KMS-11 (cell line): ENCODE measurements around the gene ARFGAP1.

ENCODE experiments used
- H2AFZ ChIP-seq: fragments of 200-600 bp; sonication (generic); 2 replicates; pipeline ENCODE4 v1.6.1; 2016; ENCODE audit warnings: antibody characterized with exemption, mixed run types, low read depth
- H3K27ac ChIP-seq: fragments of 200-600 bp; sonication (generic); 2 replicates; pipeline ENCODE4 v1.6.1; 2016; ENCODE audit warnings: mild to moderate bottlenecking, mixed run types
- H3K27me3 ChIP-seq: fragments of 200-600 bp; sonication (generic); 2 replicates; pipeline ENCODE4 v1.6.1; 2017; ENCODE audit warnings: mild to moderate bottlenecking, low read depth, mixed run types, moderate library complexity; ENCODE audit not compliant: insufficient read depth
- H3K36me3 ChIP-seq: fragments of 200-600 bp; sonication (generic); 2 replicates; pipeline ENCODE4 v1.6.1; 2017; ENCODE audit warnings: mild to moderate bottlenecking, mixed run types; ENCODE audit not compliant: insufficient read depth
- H3K4me1 ChIP-seq: fragments of 200-600 bp; sonication (generic); 2 replicates; pipeline ENCODE4 v1.6.1; 2016; ENCODE audit warnings: mild to moderate bottlenecking, low read depth, mixed run types; ENCODE audit not compliant: poor library complexity, severe bottlenecking
- H3K4me2 ChIP-seq: fragments of 200-600 bp; sonication (generic); 2 replicates; pipeline ENCODE4 v1.7.0; 2016; ENCODE audit warnings: mild to moderate bottlenecking, mixed run types
- H3K4me3 ChIP-seq: fragments of 200-600 bp; sonication (generic); IDR thresholded peaks from 2 replicates; pipeline ENCODE4 v1.6.1; 2017; ENCODE audit warnings: low read depth, low read length, mixed read lengths; ENCODE audit not compliant: insufficient read depth
- H3K79me2 ChIP-seq: fragments of 200-600 bp; sonication (generic); 2 replicates; pipeline ENCODE4 v1.6.1; 2016; ENCODE audit warnings: low read depth, mixed run types; ENCODE audit not compliant: insufficient read depth
- H3K9ac ChIP-seq: fragments of 200-600 bp; sonication (generic); 2 replicates; pipeline ENCODE4 v1.6.1; 2016; ENCODE audit warnings: mild to moderate bottlenecking, mixed run types
- H4K20me1 ChIP-seq: fragments of 200-600 bp; sonication (generic); 2 replicates; pipeline ENCODE4 v1.6.1; 2016; ENCODE audit warnings: mild to moderate bottlenecking, mixed run types; ENCODE audit not compliant: insufficient read depth
- TF ChIP-seq, protein P1 (sequence below): fragments of 200-600 bp; sonication (generic); conservative IDR thresholded peaks from 2 replicates; pipeline ENCODE4 v1.6.1; 2017; ENCODE audit warnings: low read depth, mild to moderate bottlenecking, antibody characterized with exemption, low read length, moderate library complexity, mixed read lengths

ARFGAP1 gene

DNA sequence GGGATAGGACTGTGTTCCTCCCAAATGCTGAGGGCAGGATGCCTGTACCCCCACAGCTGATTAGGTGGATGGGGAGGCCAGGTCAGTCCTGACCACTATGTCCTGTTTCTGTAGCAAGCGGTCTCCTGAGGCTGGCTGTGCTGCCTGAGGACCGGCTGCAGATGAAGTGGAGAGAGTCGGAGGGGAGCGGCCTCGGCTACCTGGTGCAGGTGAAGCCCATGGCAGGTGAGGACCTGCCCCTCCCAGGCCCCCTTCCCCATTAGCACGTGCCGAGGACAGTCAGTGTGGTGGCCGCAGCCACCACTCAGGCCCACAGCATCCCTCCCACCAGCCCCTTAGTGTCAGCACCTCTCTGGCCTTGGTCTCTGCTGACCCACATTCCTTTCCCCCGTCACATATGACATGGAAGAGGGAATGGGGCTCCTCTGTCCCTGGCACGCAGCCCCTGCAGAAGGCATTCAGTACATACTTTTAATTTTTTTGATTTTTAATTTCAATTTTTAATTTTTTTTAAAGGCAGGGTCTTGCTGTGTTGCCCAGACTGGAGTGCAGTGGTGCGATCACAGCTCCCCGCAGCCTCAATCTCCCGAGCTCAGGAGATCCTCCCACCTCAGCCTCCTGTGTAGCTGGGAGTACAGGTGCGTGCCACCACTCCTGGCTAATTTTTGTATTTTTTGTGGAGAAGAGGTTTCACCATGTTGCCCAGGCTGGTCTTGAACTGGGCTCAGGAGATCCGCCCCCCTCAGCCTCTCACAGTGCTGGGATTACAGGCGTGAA, 25.4 kb downstream of the ARFGAP1 start:
- Histone ChIP-seq H3K4me2 (no peak overlapping the region), H4K20me1 (no peaks in the 10 kb centered on the region), H3K4me1 (no peaks in the 10 kb centered on the region), H3K9ac (no peak overlapping the region), H3K79me2 (no peaks in the 10 kb centered on the region), H3K27ac (no peak overlapping the region), H3K36me3 (no peaks in the 10 kb centered on the region), H2AFZ (no peak overlapping the region), H3K27me3 (peaks cover 97% of the 10 kb centered on the region), H3K4me3 (no peak overlapping the region)
- TF ChIP-seq, protein P1, sequence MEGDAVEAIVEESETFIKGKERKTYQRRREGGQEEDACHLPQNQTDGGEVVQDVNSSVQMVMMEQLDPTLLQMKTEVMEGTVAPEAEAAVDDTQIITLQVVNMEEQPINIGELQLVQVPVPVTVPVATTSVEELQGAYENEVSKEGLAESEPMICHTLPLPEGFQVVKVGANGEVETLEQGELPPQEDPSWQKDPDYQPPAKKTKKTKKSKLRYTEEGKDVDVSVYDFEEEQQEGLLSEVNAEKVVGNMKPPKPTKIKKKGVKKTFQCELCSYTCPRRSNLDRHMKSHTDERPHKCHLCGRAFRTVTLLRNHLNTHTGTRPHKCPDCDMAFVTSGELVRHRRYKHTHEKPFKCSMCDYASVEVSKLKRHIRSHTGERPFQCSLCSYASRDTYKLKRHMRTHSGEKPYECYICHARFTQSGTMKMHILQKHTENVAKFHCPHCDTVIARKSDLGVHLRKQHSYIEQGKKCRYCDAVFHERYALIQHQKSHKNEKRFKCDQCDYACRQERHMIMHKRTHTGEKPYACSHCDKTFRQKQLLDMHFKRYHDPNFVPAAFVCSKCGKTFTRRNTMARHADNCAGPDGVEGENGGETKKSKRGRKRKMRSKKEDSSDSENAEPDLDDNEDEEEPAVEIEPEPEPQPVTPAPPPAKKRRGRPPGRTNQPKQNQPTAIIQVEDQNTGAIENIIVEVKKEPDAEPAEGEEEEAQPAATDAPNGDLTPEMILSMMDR, result no peak

DNA sequence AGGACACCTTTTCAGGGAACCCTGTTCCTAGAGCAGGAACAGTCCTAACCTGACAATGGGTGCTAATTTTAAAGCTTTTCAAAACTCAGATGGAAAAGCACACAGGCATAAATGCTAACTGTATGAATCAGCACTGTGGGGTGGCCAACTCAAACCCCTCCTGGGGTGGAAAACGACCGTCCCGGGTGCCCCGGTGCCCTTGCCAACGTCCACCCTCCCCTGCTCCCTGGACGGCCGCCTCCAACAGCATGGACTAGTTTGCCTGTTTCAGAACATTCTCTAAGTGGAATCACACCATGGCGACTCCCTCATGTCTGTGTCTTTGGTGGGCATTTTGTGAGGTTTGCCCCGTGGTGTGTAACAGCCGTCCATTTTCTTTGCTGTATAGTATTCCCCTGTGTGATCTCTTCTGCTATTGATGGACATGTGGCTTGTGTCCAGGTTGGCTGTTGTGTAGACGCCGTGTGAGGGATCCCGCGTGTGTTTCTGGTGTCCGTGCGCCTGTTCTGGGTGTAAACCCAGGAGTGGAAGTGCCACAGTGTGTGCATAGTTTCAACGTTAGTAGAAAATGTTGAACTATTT, 26.2 kb downstream of the ARFGAP1 start:
- Histone ChIP-seq H3K79me2 (no peaks in the 10 kb centered on the region), H3K36me3 (no peaks in the 10 kb centered on the region), H3K27me3 (peaks cover 88% of the 10 kb centered on the region)

DNA sequence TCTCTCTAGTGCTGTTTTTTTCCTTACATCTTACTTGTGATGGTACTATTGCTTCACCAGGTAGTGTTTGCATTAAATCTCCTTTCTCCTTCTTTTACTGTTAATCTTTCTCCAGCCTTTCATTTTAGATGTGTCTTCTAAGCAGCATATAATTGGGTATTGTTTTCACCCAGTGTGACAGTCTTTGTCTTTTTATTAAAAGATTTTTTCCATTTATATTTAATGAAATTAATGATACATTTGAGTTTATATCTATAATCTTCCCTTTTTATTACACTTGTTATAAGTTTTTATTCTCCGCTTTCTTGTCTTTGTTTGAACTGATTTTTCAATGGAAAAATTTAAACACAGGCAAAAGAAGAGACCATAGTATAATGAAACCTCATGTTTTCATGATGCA, 29.1 kb downstream of the ARFGAP1 start:
- no peaks in the 10 kb centered on the region for H3K79me2 ChIP-seq
- H4K20me1 ChIP-seq, result no peaks in the 10 kb centered on the region
- no peak overlapping the region for H3K9ac ChIP-seq
- no peaks in the 10 kb centered on the region for H3K36me3 ChIP-seq
- TF ChIP-seq, protein P1, result no peak
- no peak overlapping the region for H3K27ac ChIP-seq
- no peak overlapping the region for H3K4me3 ChIP-seq
- H3K4me1 ChIP-seq, result no peaks in the 10 kb centered on the region
- H3K4me2 ChIP-seq, result no peak overlapping the region
- H3K27me3 ChIP-seq, result peaks cover 81% of the 10 kb centered on the region
- H2AFZ ChIP-seq, result no peak overlapping the region

More for the DNA sequence above, 26.2 kb downstream of the ARFGAP1 start:
- H3K4me1 ChIP-seq, result no peaks in the 10 kb centered on the region
- no peak overlapping the region for H3K27ac ChIP-seq
- H3K4me2 ChIP-seq, result no peak overlapping the region
- TF ChIP-seq, protein P1, result no peak
- no peak overlapping the region for H2AFZ ChIP-seq
- H4K20me1 ChIP-seq, result no peaks in the 10 kb centered on the region
- no peak overlapping the region for H3K9ac ChIP-seq
- no peak overlapping the region for H3K4me3 ChIP-seq

DNA sequence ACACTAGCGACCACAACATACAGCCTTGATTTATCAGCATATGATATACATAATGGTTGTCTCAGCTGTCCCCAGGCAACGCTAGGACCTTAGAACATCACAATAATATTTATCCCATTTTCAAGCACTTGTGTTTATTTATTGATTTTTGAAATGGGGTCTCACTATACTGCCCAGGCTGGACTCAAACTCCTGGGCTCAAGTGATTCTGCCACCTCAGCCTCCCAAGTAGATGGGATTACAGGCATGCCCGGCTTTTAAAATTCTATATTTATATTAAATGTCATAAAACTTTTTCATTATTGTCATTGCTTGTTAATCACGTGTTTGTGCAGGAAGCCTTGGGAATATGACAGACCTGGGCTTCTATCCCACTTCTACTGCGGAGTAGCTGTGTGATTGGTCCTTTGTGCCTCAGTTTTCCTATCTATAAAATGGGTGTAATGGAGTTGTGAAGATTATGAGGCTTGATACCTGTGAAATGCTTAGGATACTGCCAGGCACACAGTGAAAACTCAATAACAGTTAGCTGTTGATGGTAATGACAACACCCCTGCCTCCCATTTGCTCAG, 30.6 kb downstream of the ARFGAP1 start:
- Histone ChIP-seq H2AFZ (no peak overlapping the region), H3K79me2 (no peaks in the 10 kb centered on the region), H3K4me1 (no peaks in the 10 kb centered on the region), H3K4me2 (no peak overlapping the region), H3K27me3 (peaks cover 81% of the 10 kb centered on the region), H3K4me3 (no peak overlapping the region), H4K20me1 (no peaks in the 10 kb centered on the region), H3K27ac (no peak overlapping the region), H3K36me3 (no peaks in the 10 kb centered on the region), H3K9ac (no peak overlapping the region)
- TF ChIP-seq, protein P1, result no peak
